Caco-2 (cell line): ENCODE results near the gene HNRNPR. TPM values are rescaled to one million over a fixed set of nuclear protein-coding genes. Genes with fewer than 3 reads are reported as not detected.

Source experiments
- BruUV-seq: library from RNA; stranded (reverse); fragments of 400-500 nt; replicated peaks from 2 replicates; lab custom pipeline; 2021; lab: Mats Ljungman, UMichigan
- CTCF ChIA-PET: fragments of 300-600 bp; sonication (Branson Sonifier 250); formaldehyde crosslinking; loops from one replicate; lab custom pipeline; 2022; ENCODE audit warnings: antibody characterized with exemption; lab: Charles Lee
- POLR2A ChIA-PET: fragments of 300-600 bp; sonication (Branson Sonifier 250); formaldehyde crosslinking; loops from one replicate; lab custom pipeline; 2022; ENCODE audit warnings: antibody characterized with exemption; lab: Charles Lee
- DNase-seq, 2 experiments: peaks; one replicate each; pipeline versions ENCODE4 v3.0.0 to v3.0.0-alpha.2; 2020 to 2022
- H3K27me3 ChIP-seq: replicated peaks from 2 replicates; pipeline ENCODE4 v1.6.0; 2011; ENCODE audit warnings: low read length; ENCODE audit not compliant: control insufficient read depth, insufficient read depth
- H3K36me3 ChIP-seq: 2 replicates; pipeline ENCODE4 v1.5.1; 2011; ENCODE audit warnings: low read length; ENCODE audit not compliant: control insufficient read depth, insufficient read depth
- H3K4me1 ChIP-seq: fragments of 250-450 bp; sonication (Bioruptor Pico); 2 replicates; pipeline ENCODE4 v1.5.1; 2020; ENCODE audit warnings: mild to moderate bottlenecking
- H3K4me3 ChIP-seq: 2 replicates; pipeline ENCODE4 v1.5.1; 2011; ENCODE audit warnings: low read depth, mild to moderate bottlenecking, control low read depth, low read length
- H3K9me3 ChIP-seq: fragments of 250-450 bp; sonication (Bioruptor Pico); 2 replicates; pipeline ENCODE4 v1.5.1; 2020; ENCODE audit warnings: mild to moderate bottlenecking, moderate library complexity
- H3K27ac Mint-ChIP-seq: one replicate; pipeline ENCODE4 v1.8.0; 2022; ENCODE audit warnings: mixed read lengths; ENCODE audit not compliant: unreplicated experiment
- H3K27me3 Mint-ChIP-seq: one replicate; pipeline ENCODE4 v1.8.0; 2022; ENCODE audit warnings: mixed read lengths; ENCODE audit not compliant: insufficient read depth, unreplicated experiment
- H3K36me3 Mint-ChIP-seq: one replicate; pipeline ENCODE4 v1.8.0; 2022; ENCODE audit warnings: mild to moderate bottlenecking, mixed read lengths; ENCODE audit not compliant: insufficient read depth, unreplicated experiment
- H3K4me1 Mint-ChIP-seq: one replicate; pipeline ENCODE4 v1.8.0; 2022; ENCODE audit warnings: low read depth, mixed read lengths; ENCODE audit not compliant: unreplicated experiment
- H3K4me3 Mint-ChIP-seq: one replicate; pipeline ENCODE4 v1.8.0; 2022; ENCODE audit warnings: mild to moderate bottlenecking, moderate library complexity, mixed read lengths; ENCODE audit not compliant: unreplicated experiment
- H3K9me3 Mint-ChIP-seq: one replicate; pipeline ENCODE4 v1.8.0; 2022; ENCODE audit warnings: mixed read lengths; ENCODE audit not compliant: unreplicated experiment
- intact Hi-C: fragments of 100-400 bp; cut with micrococcal nuclease; formaldehyde crosslinking; loops from one replicate; pipeline ENCODE4 v1.10.0; 2022; ENCODE audit not compliant: unreplicated experiment
- total RNA-seq: library from RNA; stranded (reverse); gene quantifications from 2 replicates; pipeline ENCODE4 v1.2.3, GENCODE V29; 2022
- TF ChIP-seq, protein P1 (sequence below), 2 experiments: fragments of 200-600 bp in 1 of 2; IDR thresholded peaks; 1 replicate in 1 of 2; 2 replicates in 1 of 2; pipeline versions ENCODE4 v1.5.1 to v1.8.0; 2011 to 2022; ENCODE audit warnings: antibody characterized with exemption in 1 of 2, control low read depth in 1 of 2, inconsistent platforms in 1 of 2, low read depth in 1 of 2, low read length in 1 of 2, mild to moderate bottlenecking in 1 of 2, moderate library complexity in 1 of 2; ENCODE audit not compliant: insufficient read depth in 1 of 2, severe bottlenecking in 1 of 2, unreplicated experiment in 1 of 2

Gene HNRNPR
- total RNA-seq, 1 experiment from 2014 or later, result 183 TPM

DNA sequence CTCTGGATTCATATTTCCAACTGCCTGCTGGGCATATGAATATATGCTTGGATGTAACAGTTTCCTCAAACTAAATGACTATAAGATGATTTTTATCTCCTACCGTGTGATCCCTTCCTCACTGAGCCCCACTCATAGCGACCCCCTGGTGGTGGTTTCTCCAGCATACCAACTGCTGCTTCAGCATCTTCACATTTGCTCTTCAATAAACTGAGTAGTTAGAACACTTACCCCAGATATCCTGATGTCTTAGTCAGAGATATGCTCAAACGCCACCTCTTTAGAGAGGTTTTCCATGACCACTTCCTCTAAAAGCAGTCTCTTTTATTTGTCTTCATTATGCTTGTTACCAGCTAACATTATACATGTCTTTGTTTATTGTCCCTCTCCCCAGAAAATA is 10.2 kb upstream of the HNRNPR start:
- Histone ChIP-seq H3K4me3 (no peak overlapping the region), H3K27me3 (no peaks in the 10 kb centered on the region), H3K36me3 (no peaks in the 10 kb centered on the region), H3K9me3 (no peaks in the 10 kb centered on the region), H3K4me1 (no peaks in the 10 kb centered on the region)
- POLR2A ChIA-PET, result no interaction called here
- no peaks in the 10 kb centered on the region for H3K4me1 Mint-ChIP-seq
- intact Hi-C loops, result no loop called here
- H3K36me3 Mint-ChIP-seq, result peaks cover 6% of the 10 kb centered on the region
- CTCF ChIA-PET, result no interaction called here
- no peak overlapping the region for H3K27ac Mint-ChIP-seq
- TF ChIP-seq, protein P1, sequence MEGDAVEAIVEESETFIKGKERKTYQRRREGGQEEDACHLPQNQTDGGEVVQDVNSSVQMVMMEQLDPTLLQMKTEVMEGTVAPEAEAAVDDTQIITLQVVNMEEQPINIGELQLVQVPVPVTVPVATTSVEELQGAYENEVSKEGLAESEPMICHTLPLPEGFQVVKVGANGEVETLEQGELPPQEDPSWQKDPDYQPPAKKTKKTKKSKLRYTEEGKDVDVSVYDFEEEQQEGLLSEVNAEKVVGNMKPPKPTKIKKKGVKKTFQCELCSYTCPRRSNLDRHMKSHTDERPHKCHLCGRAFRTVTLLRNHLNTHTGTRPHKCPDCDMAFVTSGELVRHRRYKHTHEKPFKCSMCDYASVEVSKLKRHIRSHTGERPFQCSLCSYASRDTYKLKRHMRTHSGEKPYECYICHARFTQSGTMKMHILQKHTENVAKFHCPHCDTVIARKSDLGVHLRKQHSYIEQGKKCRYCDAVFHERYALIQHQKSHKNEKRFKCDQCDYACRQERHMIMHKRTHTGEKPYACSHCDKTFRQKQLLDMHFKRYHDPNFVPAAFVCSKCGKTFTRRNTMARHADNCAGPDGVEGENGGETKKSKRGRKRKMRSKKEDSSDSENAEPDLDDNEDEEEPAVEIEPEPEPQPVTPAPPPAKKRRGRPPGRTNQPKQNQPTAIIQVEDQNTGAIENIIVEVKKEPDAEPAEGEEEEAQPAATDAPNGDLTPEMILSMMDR (IDR thresholded peaks at IDR 0.05; ENCODE audit: insufficient read depth in 1 of 2, low read depth in 1 of 2, low read length in 1 of 2, severe bottlenecking in 1 of 2, unreplicated experiment in 1 of 2), result peak in 1 of 2 experiments; percentile 15
- no peak for DNase-seq
- H3K9me3 Mint-ChIP-seq, result no peaks in the 10 kb centered on the region
- H3K27me3 Mint-ChIP-seq, result no peaks in the 10 kb centered on the region
- H3K4me3 Mint-ChIP-seq, result no peak overlapping the region
- BruUV-seq, result no TSS peak

DNA sequence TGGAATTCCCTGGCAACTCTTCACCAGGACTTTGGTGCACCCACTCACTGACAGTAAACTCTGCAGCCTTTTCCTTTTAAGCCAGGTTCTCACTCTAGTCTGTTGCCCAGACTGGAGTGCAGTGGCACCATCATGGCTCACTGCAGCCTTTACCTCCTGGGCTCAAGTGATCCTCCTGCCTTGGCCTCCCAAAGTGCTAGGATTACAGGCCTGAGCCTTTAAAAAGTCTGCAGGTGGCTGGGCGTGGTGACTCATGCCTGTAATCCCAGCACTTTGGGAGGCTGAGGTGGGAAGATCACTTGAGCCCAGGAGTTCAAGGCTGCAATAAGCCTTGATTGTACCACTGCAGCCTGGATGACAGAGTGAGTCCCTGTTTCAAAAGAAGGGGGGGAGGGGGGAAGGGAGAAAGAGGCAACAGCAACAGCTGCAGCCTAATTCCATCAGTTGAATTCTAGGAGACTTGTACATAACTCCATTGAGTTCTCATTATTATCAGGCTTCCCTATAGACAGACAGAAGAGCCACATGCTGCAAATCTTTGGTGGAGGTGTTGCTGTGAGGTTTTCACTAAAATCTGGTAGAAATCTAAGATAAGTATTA is 8.1 kb upstream of the HNRNPR start:
- intact Hi-C loops, result no loop called here
- TF ChIP-seq, protein P1 (IDR thresholded peaks at IDR 0.05; ENCODE audit: insufficient read depth in 1 of 2, low read depth in 1 of 2, low read length in 1 of 2, severe bottlenecking in 1 of 2, unreplicated experiment in 1 of 2), result no peak
- Histone ChIP-seq H3K9me3 (no peaks in the 10 kb centered on the region), H3K4me1 (no peaks in the 10 kb centered on the region), H3K27me3 (no peaks in the 10 kb centered on the region), H3K36me3 (no peaks in the 10 kb centered on the region), H3K4me3 (no peak overlapping the region)
- Mint-ChIP-seq H3K9me3 (no peaks in the 10 kb centered on the region), H3K36me3 (no peaks in the 10 kb centered on the region), H3K4me3 (no peak overlapping the region), H3K4me1 (no peaks in the 10 kb centered on the region), H3K27me3 (no peaks in the 10 kb centered on the region), H3K27ac (no peak overlapping the region)
- DNase-seq, result no peak
- CTCF ChIA-PET, result no interaction called here
- BruUV-seq, result no TSS peak
- POLR2A ChIA-PET, result no interaction called here

DNA sequence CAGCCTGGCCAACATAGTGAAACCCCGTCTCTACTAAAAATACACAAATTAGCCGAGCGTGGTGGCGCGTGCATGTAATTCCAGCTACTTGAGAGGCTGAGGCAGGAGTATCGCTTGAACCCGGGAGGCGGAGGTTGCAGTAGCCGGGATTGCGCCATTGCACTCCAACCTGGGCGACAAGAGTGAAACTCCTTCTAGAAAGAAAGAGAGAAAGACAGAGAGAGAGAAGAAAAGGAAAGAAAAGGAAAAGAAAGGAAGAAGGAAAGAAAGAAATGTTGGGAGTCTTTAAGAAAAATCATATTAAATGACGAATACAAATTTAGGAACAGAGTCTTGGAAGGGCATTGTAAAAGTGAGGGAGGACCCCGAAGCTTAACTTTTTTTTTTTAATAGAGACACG is 1.8 kb upstream of the HNRNPR start:
- POLR2A ChIA-PET, result no interaction called here
- no TSS peak for BruUV-seq
- intact Hi-C loops, result loop anchor here (10.0 kb wide), 2 partner anchors 59 to 189 kb away; partner anchors contain the start of gene E2F2

More for the DNA sequence above, 1.8 kb upstream of the HNRNPR start:
- H3K4me1 ChIP-seq, result peaks cover 13% of the 10 kb centered on the region
- no peaks in the 10 kb centered on the region for H3K9me3 ChIP-seq
- Mint-ChIP-seq H3K4me1 (peaks cover 17% of the 10 kb centered on the region), H3K4me3 (peak overlapping the region; percentile 22), H3K27me3 (no peaks in the 10 kb centered on the region), H3K36me3 (peaks cover 24% of the 10 kb centered on the region), H3K27ac (peak overlapping the region; percentile 98), H3K9me3 (no peaks in the 10 kb centered on the region)
- no peak for DNase-seq
- TF ChIP-seq, protein P1 (IDR thresholded peaks at IDR 0.05; ENCODE audit: insufficient read depth in 1 of 2, low read depth in 1 of 2, low read length in 1 of 2, severe bottlenecking in 1 of 2, unreplicated experiment in 1 of 2), result no peak
- no peaks in the 10 kb centered on the region for H3K27me3 ChIP-seq
- CTCF ChIA-PET, result no interaction called here
- no peaks in the 10 kb centered on the region for H3K36me3 ChIP-seq
- H3K4me3 ChIP-seq, result no peak overlapping the region
